ENCODE results near the gene PIP4P1.

DNA sequence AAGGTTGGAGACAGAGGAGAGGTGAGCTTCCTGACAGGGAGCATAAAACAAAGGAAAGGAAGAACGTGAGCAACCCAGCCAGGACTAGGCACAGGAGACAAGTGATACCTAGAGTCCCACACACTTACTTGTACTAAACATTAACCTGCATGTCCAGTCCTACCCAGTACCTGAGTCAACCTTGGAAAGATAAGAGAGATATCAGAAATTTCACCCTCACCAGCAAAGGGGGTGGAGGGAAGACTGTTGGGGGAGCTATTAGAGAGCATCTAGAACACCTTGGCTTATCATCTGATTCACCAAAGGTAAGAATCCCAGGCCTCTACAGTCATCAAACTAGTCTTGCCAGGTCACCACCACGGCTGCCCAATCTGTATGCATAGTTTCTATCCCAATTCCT is 36.4 kb downstream of the PIP4P1 start:
- TF ChIP-seq, protein P1, sequence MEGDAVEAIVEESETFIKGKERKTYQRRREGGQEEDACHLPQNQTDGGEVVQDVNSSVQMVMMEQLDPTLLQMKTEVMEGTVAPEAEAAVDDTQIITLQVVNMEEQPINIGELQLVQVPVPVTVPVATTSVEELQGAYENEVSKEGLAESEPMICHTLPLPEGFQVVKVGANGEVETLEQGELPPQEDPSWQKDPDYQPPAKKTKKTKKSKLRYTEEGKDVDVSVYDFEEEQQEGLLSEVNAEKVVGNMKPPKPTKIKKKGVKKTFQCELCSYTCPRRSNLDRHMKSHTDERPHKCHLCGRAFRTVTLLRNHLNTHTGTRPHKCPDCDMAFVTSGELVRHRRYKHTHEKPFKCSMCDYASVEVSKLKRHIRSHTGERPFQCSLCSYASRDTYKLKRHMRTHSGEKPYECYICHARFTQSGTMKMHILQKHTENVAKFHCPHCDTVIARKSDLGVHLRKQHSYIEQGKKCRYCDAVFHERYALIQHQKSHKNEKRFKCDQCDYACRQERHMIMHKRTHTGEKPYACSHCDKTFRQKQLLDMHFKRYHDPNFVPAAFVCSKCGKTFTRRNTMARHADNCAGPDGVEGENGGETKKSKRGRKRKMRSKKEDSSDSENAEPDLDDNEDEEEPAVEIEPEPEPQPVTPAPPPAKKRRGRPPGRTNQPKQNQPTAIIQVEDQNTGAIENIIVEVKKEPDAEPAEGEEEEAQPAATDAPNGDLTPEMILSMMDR (IDR thresholded peaks at IDR 0.05; ENCODE audit: low read depth, low read length, poor library complexity, severe bottlenecking) = no peak
- TF ChIP-seq EZH2phosphoT487 (IDR thresholded peaks at IDR 0.05; ENCODE audit: borderline replicate concordance, low read length) = no peak
